Body of pancreas (tissue), 4 donors: ENCODE measurements around the gene NWD2. TPM values are rescaled to one million over a fixed set of nuclear protein-coding genes. Genes with fewer than 3 reads are reported as not detected.

Experiments
- ATAC-seq: fragments of 150-250 bp; one replicate; pipeline ENCODE4 v1.9.1; 2016
- DNase-seq, 4 donors: peaks; one replicate each; pipeline ENCODE4 v3.0.0-alpha.2; 2019
- H3K27ac ChIP-seq, 4 donors: fragments of 200-600 bp; sonication (generic); 1 replicate in 3 of 4; 2 replicates in 1 of 4; pipeline versions ENCODE4 v1.5.1 to v1.6.1; 2016 to 2019; ENCODE audit warnings: mild to moderate bottlenecking in 1 of 4, mixed read lengths in 1 of 4, moderate library complexity in 1 of 4
- H3K27me3 ChIP-seq, 2 donors: fragments of 200-600 bp; sonication (generic); one replicate each; pipeline ENCODE4 v1.6.0; 2016; ENCODE audit warnings: mild to moderate bottlenecking in 1 of 2
- H3K36me3 ChIP-seq, 2 donors: fragments of 200-600 bp; sonication (generic); replicated peaks in 1 of 2; 2 replicates each; pipeline ENCODE4 v1.5.1; 2016; ENCODE audit warnings: low read depth in 2 of 2; ENCODE audit not compliant: insufficient read depth in 1 of 2
- H3K4me1 ChIP-seq: fragments of 200-600 bp; sonication (generic); one replicate; pipeline ENCODE4 v1.6.0; 2016
- H3K4me3 ChIP-seq, 2 donors: fragments of 200-600 bp; sonication (generic); 1 replicate in 1 of 2; 2 replicates in 1 of 2; pipeline ENCODE4 v1.5.1; 2016 to 2019
- H3K9me3 ChIP-seq, 3 donors: fragments of 200-600 bp; sonication (generic); 1 replicate in 2 of 3; 2 replicates in 1 of 3; pipeline ENCODE4 v1.5.1; 2016
- CTCF ChIP-seq, 7 experiments: fragments of 450-650 bp in 4 of 7; fragments of 200-600 bp in 3 of 7; sonication (generic) in 3 of 7; IDR thresholded peaks; one replicate each; pipeline ENCODE4 v1.5.1; 2016 to 2019; ENCODE audit warnings: antibody characterized with exemption in 7 of 7
- POLR2A ChIP-seq, 3 donors: fragments of 450-650 bp; IDR thresholded peaks; one replicate each; pipeline ENCODE4 v1.6.1; 2016; ENCODE audit warnings: antibody characterized with exemption in 3 of 3, mild to moderate bottlenecking in 2 of 3
- WGBS, 2 donors: methylation state at CpG; one replicate each; pipeline ENCODE4 v1.1.5; 2017; 5-methylcytosine and 5-hydroxymethylcytosine counted together
- intact Hi-C: fragments of 100-400 bp; cut with DNase I; formaldehyde crosslinking; loops from one replicate; pipeline ENCODE4 v1.15.1; 2023
- total RNA-seq, 2 donors: library from RNA; depleted of rRNA; stranded (reverse); fragments of >200 nt; gene quantifications; one replicate each; pipeline ENCODE4 v1.1.0, GENCODE V29; 2016

Gene NWD2
- total RNA-seq, 2 donors from 2014 or later, result 0.26 to 4.0 TPM

DNA sequence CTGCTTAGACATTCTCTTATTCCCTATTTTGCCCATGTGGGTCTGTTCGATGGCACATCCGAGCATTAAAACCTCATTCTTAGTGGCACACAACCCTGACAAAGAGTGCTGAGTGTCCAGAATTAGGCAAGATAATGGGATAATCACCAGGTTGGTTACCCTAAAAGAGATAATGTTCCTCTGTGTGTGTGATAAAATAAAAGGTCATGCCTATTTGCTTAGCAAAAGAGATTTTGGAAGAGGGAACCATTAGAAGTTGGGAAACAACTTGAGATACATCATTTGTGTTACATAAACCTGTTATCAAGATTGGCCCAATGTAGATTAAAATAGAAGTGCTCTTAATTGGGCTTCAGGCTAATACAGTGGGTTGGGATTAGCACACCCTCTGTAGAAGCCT lies 182.7 kb downstream of the NWD2 start:
- TF ChIP-seq POLR2A (IDR thresholded peaks at IDR 0.05), result no peak
- TF ChIP-seq CTCF (IDR thresholded peaks at IDR 0.05), result no peak
- H3K4me1 ChIP-seq, result peaks cover 96% of the 10 kb centered on the region
- intact Hi-C loops, result no loop called here
- no peaks in the 10 kb centered on the region for H3K36me3 ChIP-seq
- H3K9me3 ChIP-seq, result no peaks in the 10 kb centered on the region
- H3K27ac ChIP-seq, result no peak overlapping the region
- WGBS, 2 donors, result 89 to 95% methylated on average over 2 of the region's 2 CpGs
- ATAC-seq, result no peak
- no peak overlapping the region for H3K4me3 ChIP-seq
- DNase-seq, result no peak
- no peaks in the 10 kb centered on the region for H3K27me3 ChIP-seq

DNA sequence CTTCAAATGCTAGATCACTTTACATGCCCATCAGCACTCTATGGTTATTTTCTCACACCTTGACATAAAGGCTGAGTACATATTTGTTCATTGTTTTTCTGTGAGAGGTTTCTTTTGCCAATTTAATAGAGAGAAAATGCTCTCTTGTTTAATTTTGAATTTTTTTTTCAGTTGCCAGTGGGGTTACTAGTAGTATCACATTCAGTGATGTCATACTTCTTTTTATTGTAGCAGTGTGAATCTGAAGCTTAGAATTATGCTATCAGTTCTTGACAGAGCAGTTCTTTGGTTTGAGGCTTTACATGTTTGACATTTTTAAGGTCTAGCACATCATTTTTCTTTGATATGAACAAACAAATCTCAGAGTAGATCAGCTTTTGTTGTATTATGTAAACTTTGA lies 185.4 kb downstream of the NWD2 start:
- Histone ChIP-seq H3K9me3 (no peaks in the 10 kb centered on the region), H3K4me1 (peaks cover 94% of the 10 kb centered on the region), H3K36me3 (no peaks in the 10 kb centered on the region), H3K27ac (peak overlapping the region in 3 of 4 donors; percentile 71 to 79 (median 76)), H3K27me3 (no peaks in the 10 kb centered on the region), H3K4me3 (no peak overlapping the region)
- intact Hi-C loops, result no loop called here
- DNase-seq (no peak), ATAC-seq (peak; percentile 17)
- TF ChIP-seq POLR2A (IDR thresholded peaks at IDR 0.05) (no peak), CTCF (IDR thresholded peaks at IDR 0.05) (no peak)

DNA sequence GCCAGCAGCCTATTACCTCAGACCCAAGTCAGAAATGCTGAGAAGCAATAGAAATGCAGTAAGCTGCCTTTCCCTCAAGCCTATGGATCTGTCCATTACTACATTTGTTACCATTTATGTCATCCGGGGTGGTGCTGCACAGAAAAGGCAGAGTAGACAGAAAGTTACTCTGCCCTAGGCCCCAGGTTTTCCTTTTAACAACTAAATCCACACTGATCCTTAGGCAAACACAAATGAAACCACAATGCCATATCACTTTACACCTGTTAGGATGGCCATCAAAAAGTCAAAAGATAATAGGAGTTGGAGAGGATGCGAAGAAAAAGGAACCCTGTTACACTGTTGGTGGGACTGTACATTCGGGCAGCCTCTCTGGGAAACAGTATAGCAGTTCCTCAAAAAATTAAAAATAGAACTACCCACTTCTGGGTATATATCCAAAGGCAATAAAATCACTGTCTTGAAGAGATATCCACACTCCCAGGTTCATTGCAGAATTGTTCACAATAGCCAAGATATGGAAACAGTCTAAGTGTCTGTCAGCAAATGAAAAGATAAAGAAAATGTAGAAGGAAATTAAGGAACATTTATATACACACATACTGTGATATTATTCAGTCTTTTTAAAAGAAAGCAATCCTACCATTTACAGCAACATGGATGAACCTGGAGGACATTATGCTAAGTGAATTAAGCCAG lies 186.3 kb downstream of the NWD2 start:
- Histone ChIP-seq H3K4me3 (no peak overlapping the region), H3K27me3 (no peaks in the 10 kb centered on the region), H3K4me1 (peaks cover 85% of the 10 kb centered on the region), H3K9me3 (no peaks in the 10 kb centered on the region), H3K36me3 (no peaks in the 10 kb centered on the region), H3K27ac (peak overlapping the region; percentile 50 to 79 (median 74))
- TF ChIP-seq POLR2A (IDR thresholded peaks at IDR 0.05), result no peak
- DNase-seq (no peak), ATAC-seq (peak; percentile 11)
- intact Hi-C loops, result no loop called here
- WGBS, 2 donors, result 43 to 52% methylated on average over 3 of the region's 3 CpGs

DNA sequence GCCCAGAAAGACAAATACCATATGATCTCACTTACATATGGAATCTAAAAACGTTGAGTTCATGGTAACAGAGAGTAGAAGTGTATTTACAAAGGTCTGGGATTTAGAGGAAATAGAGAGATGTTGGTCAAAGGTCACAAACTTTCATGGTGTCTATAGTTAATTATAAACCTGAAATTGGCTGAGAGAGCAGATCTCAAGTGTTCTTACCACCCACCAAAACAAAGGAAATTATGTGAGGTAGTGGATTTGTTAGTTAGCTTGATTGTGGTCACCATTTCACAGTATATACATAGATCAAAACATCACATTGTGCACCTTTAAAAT lies 186.8 kb downstream of the NWD2 start:
- DNase-seq, result no peak
- no peaks in the 10 kb centered on the region for H3K36me3 ChIP-seq

GRCh38 chr4:37434469-37434868 lies 189.9 kb downstream of the NWD2 start:
- DNase-seq (peak in 1 of 4 donors; percentile 19), ATAC-seq (no peak)
- no peak overlapping the region for H3K4me3 ChIP-seq
- no peaks in the 10 kb centered on the region for H3K9me3 ChIP-seq
- 10 to 25% methylated on average over 3 of the region's 3 CpGs for WGBS, 2 donors
- no peaks in the 10 kb centered on the region for H3K27me3 ChIP-seq
- intact Hi-C loops, result no loop called here
- H3K27ac ChIP-seq, result peak overlapping the region in 1 of 4 donors; percentile 6
- H3K36me3 ChIP-seq, result no peaks in the 10 kb centered on the region
- peak in 6 of 7 experiments; percentile 7 to 53 (median 44) for TF ChIP-seq CTCF (IDR thresholded peaks at IDR 0.05)
- no peak for TF ChIP-seq POLR2A (IDR thresholded peaks at IDR 0.05)
- peaks cover 64% of the 10 kb centered on the region for H3K4me1 ChIP-seq

More for the DNA sequence above, 186.8 kb downstream of the NWD2 start:
- TF ChIP-seq CTCF (IDR thresholded peaks at IDR 0.05) (no peak), POLR2A (IDR thresholded peaks at IDR 0.05) (no peak)
- H3K9me3 ChIP-seq, result no peaks in the 10 kb centered on the region
- peak overlapping the region; percentile 50 to 79 (median 74) for H3K27ac ChIP-seq
- no peaks in the 10 kb centered on the region for H3K27me3 ChIP-seq
- H3K4me1 ChIP-seq, result peaks cover 80% of the 10 kb centered on the region
- intact Hi-C loops, result no loop called here
- H3K4me3 ChIP-seq, result no peak overlapping the region
- ATAC-seq, result peak; percentile 86
- WGBS, 2 donors, result 0 to 8% methylated on average over 1 of the region's 1 CpG
